Measurements from ENCODE around the gene SUPT16H. TPM values are rescaled to one million over a fixed set of nuclear protein-coding genes. Genes with fewer than 3 reads are reported as not detected.

SUPT16H gene
- total and polyA plus RNA-seq, 3 donors from 2014 or later: 99.5 to 112 (median 104) TPM

- 83 to 84% methylated on average over 3 of the region's 3 CpGs for WGBS, 2 donors
- intact Hi-C loops (cut with DNase I; ENCODE audit: low total_unique reads): no loop called here
- TF ChIP-seq CTCF (IDR thresholded peaks at IDR 0.05) (no peak), POLR2A (IDR thresholded peaks at IDR 0.05) (no peak)
- Histone ChIP-seq H3K4me3 (no peak overlapping the region), H3K9me3 (no peaks in the 10 kb centered on the region), H3K27me3 (no peaks in the 10 kb centered on the region), H3K36me3 (ENCODE audit: low read depth, missing control alignments) (no peaks in the 10 kb centered on the region), H3K4me1 (no peaks in the 10 kb centered on the region), H3K27ac (no peak overlapping the region)
- no peak for DNase-seq
These were observed 21.3 kb upstream of the SUPT16H start for GRCh38 chr14:21405097-21405496.

- 93% methylated on average over 5 of the region's 5 CpGs for WGBS, 2 donors
- Histone ChIP-seq H3K36me3 (ENCODE audit: low read depth, missing control alignments) (no peaks in the 10 kb centered on the region), H3K27ac (no peak overlapping the region), H3K9me3 (no peaks in the 10 kb centered on the region), H3K4me1 (no peaks in the 10 kb centered on the region), H3K27me3 (no peaks in the 10 kb centered on the region), H3K4me3 (no peak overlapping the region)
- intact Hi-C loops (cut with DNase I; ENCODE audit: low total_unique reads): no loop called here
- DNase-seq: no peak
- TF ChIP-seq CTCF (IDR thresholded peaks at IDR 0.05) (no peak), POLR2A (IDR thresholded peaks at IDR 0.05) (no peak)
These were observed 15.6 kb upstream of the SUPT16H start for GRCh38 chr14:21399311-21399870.

GRCh38 chr14:21398901-21399300, 15.1 kb upstream of the SUPT16H start:
- no peaks in the 10 kb centered on the region for H3K27me3 ChIP-seq
- no peak overlapping the region for H3K4me3 ChIP-seq
- intact Hi-C loops (cut with DNase I; ENCODE audit: low total_unique reads): no loop called here
- no peaks in the 10 kb centered on the region for H3K36me3 ChIP-seq (ENCODE audit: low read depth, missing control alignments)
- H3K9me3 ChIP-seq: no peaks in the 10 kb centered on the region
- no peak overlapping the region for H3K27ac ChIP-seq
- TF ChIP-seq POLR2A (IDR thresholded peaks at IDR 0.05) (no peak), CTCF (IDR thresholded peaks at IDR 0.05) (no peak)
- no peaks in the 10 kb centered on the region for H3K4me1 ChIP-seq
- WGBS, 2 donors: 89 to 93% methylated on average over 4 of the region's 4 CpGs
- no peak for DNase-seq

GRCh38 chr14:21395450-21395849, 11.6 kb upstream of the SUPT16H start:
- Histone ChIP-seq H3K4me1 (no peaks in the 10 kb centered on the region), H3K4me3 (no peak overlapping the region), H3K27me3 (no peaks in the 10 kb centered on the region), H3K27ac (no peak overlapping the region), H3K36me3 (ENCODE audit: low read depth, missing control alignments) (no peaks in the 10 kb centered on the region), H3K9me3 (no peaks in the 10 kb centered on the region)
- intact Hi-C loops (cut with DNase I; ENCODE audit: low total_unique reads): no loop called here
- WGBS, 2 donors: 0% methylated on average over 1 of the region's 1 CpG
- TF ChIP-seq CTCF (IDR thresholded peaks at IDR 0.05): peak in 1 of 3 experiments; percentile 20
- no peak for TF ChIP-seq POLR2A (IDR thresholded peaks at IDR 0.05)
- no peak for DNase-seq

All from testis (tissue), 3 donors.